ENCODE measurements around the gene IL20RB.

Gene IL20RB

GRCh38 chr3:136913168-136913567 is 44.6 kb upstream of the IL20RB start:
- H3K9me3 ChIP-seq (ENCODE audit: control insufficient read depth, insufficient read depth, low read depth, low read length) = no peaks in the 10 kb centered on the region
- ChIA-PET CTCF (no interaction called here), POLR2A (no interaction called here)
- no peak overlapping the region for H3K27ac ChIP-seq (ENCODE audit: extremely low read depth, low read depth, low read length)
- peaks cover 4% of the 10 kb centered on the region; the same call in 1 of the 2 replicates for H3K4me1 ChIP-seq (ENCODE audit: control insufficient read depth, insufficient read depth, low read length)
- H3K4me3 ChIP-seq (ENCODE audit: low read depth, low read length) = no peak overlapping the region
- no peaks in the 10 kb centered on the region for H3K36me3 ChIP-seq (ENCODE audit: control insufficient read depth in 2 of 2, insufficient read depth in 1 of 2, low read length in 2 of 2)
- TF ChIP-seq ZNF18 (tag by site-specific recombination; IDR thresholded peaks at IDR 0.05) (no peak), ZNF37A (tag by site-specific recombination; IDR thresholded peaks at IDR 0.05) (no peak), ZNF214 (tag by site-specific recombination; IDR thresholded peaks at IDR 0.05; ENCODE audit: borderline replicate concordance) (no peak), ZBTB6 (tag by site-specific recombination; IDR thresholded peaks at IDR 0.05) (no peak), INSM2 (tag by site-specific recombination; IDR thresholded peaks at IDR 0.05) (no peak), ZNF155 (tag by site-specific recombination; IDR thresholded peaks at IDR 0.05) (no peak), ZNF16 (tag by site-specific recombination; IDR thresholded peaks at IDR 0.05; ENCODE audit: low read depth) (no peak), ZNF335 (tag by site-specific recombination; conservative IDR thresholded peaks at IDR 0.05) (no peak), PRDM4 (tag by site-specific recombination; IDR thresholded peaks at IDR 0.05) (no peak), ZNF48 (tag by site-specific recombination; IDR thresholded peaks at IDR 0.05) (no peak), ZNF311 (tag by site-specific recombination; IDR thresholded peaks at IDR 0.05; ENCODE audit: borderline replicate concordance) (no peak), ZNF223 (tag by site-specific recombination; IDR thresholded peaks at IDR 0.05) (no peak), ZNF398 (tag by site-specific recombination; IDR thresholded peaks at IDR 0.05) (no peak), YY1 (tag by site-specific recombination; IDR thresholded peaks at IDR 0.05) (no peak), ZXDB (tag by site-specific recombination; IDR thresholded peaks at IDR 0.05) (no peak), BCL11A (tag by site-specific recombination; IDR thresholded peaks at IDR 0.05; ENCODE audit: low read depth) (no peak), ZBTB7A (tag by site-specific recombination; IDR thresholded peaks at IDR 0.05; ENCODE audit: low read depth) (no peak), KLF10 (tag by site-specific recombination; IDR thresholded peaks at IDR 0.05) (no peak)

All from HEK293 (cell line).